Head of caudate nucleus (tissue), 42 donors: ENCODE measurements around the gene EXOC4.
"Not testable (repeated sequence)": the region's sequence is repeated elsewhere in the genome, so short reads cannot be mapped to it uniquely, and the experiment has no call there.

ENCODE experiments used
- DNase-seq, 42 donors: peaks; one replicate each; pipeline versions ENCODE4 v3.0.0 to v3.0.0-alpha.2; 2020 to 2021; ENCODE audit warnings: mixed read lengths in 7 of 42
- intact Hi-C: fragments of 100-400 bp; cut with DNase I; formaldehyde crosslinking; loops from one replicate; pipeline ENCODE4 v1.15.0; 2022

Gene EXOC4

DNA sequence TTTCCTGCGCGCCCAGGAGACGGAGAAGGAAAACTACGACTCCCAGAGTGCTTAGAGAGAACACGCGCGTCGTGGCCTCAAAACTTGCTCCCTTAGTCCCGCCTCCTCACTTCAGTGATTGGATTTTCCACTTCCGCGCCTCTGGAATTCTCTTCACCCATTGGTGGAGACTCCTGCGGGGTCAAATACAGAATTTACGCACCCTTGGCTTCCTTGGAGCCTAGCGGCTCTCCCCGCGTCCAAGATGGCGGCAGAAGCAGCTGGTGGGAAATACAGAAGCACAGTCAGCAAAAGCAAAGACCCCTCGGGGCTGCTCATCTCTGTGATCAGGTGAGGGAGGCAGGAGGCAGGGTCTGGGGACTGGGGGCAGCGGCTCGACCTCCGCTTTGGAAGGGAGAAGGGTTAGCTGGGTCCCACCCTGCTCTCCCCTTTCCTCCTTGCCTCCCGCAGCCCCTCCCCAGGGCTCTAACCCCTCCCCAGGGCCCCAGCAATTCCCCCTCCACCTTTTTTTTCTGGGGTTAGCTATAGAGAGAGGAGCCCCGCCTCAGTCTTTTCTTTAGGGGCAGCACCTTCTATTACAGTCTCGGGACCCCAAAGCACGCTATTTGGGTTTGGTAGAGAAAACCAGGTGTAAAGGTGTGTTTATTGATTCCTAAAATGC lies at the start of gene EXOC4:
TSS of gene EXOC4 (plus strand) at position 221 of the 661 bp plus-strand sequence.
- DNase-seq: peak; percentile 84 to 98 (median 95)
- intact Hi-C loops: no loop called here

- intact Hi-C loops: no loop called here
- DNase-seq: no peak
Measured at GRCh38 chr7:133203490-133203889, 49.4 kb upstream of the EXOC4 start.

- intact Hi-C loops: no loop called here
- no peak for DNase-seq
Measured at GRCh38 chr7:133207687-133208086, 45.2 kb upstream of the EXOC4 start.

DNA sequence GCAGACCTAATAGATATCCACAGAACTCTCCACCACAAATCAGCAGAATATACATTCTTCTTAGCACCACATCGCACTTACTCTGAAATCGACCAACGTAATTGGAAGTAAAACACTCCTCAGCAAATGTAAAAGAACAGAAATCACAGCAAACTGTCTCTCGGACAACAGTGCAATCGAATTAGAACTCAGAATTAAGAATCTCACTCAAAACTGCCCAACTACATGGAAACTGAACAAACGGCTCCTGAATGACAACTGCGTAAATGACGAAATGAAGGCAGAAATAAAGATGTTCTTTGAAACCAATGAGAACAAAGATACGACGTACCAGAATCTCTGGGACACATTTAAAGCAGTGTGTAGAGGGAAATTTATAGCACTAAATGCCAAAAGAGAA lies 42.1 kb upstream of the EXOC4 start:
- intact Hi-C loops, DNase-seq: not testable (repeated sequence)

- DNase-seq, intact Hi-C loops: not testable (repeated sequence)
Measured at GRCh38 chr7:133213772-133214171, 39.1 kb upstream of the EXOC4 start.

DNA sequence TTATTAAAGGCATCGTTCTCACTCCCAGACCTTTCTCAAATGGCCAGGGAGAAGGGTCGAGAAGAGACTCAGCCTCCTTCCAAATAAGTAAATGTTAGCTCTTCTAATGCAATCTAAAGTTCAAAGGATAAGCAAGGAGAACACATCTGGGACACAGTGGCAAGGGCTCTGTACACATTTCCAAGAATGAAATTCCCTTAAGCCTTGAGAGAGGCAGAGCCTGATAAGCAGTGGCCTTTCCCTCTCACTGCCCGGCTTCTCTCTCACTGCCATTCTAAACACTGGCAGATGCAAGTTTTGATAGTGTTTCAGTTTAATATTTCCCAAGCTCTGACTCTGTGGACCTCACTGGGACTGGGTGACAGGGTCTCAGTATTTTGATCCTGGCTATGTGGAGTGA lies 35.1 kb upstream of the EXOC4 start:
- no peak for DNase-seq
- intact Hi-C loops: no loop called here

DNA sequence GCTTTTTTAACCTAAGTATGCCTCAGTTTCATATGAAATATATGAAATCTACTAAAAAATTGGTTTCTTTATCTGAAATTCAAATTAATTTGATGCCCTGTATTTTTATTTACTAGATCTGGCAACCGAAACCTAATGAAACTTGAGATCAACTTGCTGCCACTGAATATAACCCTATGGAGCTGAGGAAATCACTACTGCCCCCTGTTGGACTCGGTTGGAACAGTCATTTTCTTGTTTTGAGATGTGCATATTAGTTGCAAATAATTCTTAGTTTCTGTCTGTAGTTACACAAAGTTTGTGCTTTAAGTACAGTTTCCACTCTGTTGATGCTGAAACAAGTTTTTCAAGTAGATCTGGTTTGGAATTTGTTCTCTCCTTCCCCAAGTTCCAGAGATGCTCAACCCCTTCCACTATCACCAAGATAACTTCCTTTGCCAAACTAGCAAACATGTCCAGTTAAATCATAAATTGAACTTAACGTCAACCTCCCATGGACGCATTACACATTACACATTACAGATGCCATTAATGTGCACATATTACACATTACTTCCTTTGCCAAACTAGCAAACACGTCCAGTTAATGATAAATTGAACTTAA lies 22.2 kb upstream of the EXOC4 start:
- peak in 36 of 42 donors; percentile 18 to 88 (median 61) for DNase-seq
- intact Hi-C loops: no loop called here

- intact Hi-C loops: no loop called here
Measured at GRCh38 chr7:133233142-133233541, 19.7 kb upstream of the EXOC4 start.

GRCh38 chr7:133234961-133235875 lies 17.7 kb upstream of the EXOC4 start:
- DNase-seq: no peak
- intact Hi-C loops: no loop called here

More at GRCh38 chr7:133233142-133233541, 19.7 kb upstream of the EXOC4 start:
- no peak for DNase-seq

DNA sequence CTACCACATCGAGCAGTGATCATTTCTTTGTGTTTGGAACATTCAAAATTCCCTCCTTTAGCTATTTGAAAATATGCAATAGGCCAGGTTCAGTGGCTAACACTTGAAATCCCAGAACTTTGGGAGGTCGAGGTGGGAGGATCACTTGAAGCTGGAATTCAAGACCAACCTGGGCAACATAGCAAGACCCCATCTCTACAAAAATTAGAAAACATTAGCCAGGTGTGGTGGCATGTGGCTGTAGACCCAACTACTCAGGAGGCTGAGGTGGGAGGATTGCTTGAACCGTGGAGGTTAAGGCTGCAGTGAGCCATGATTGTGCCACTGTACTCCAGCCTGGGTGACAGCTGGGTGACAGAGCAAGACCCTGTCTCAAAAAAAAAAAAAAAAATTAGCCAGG lies 15.3 kb upstream of the EXOC4 start:
- intact Hi-C loops: no loop called here
- DNase-seq: no peak

DNA sequence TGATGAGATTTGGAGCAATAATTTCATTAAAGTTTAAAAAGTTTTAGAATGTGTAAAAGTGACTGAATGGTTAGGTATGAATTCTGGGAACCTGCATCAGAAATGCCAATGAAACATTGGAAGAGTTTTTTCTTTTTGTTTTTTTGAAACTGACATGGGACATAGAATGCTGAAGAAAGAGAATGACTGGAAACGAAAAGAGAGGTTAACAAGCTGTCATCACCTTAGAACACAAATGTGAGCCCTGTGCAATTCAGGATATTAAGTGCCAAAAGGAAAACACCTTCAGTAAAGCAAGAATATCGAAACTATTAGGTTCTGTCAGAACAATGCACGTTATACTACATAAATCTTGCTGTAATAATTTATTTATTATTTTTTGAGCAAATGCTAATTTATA lies 12.6 kb upstream of the EXOC4 start:
- no peak for DNase-seq
- intact Hi-C loops: no loop called here

- no peak for DNase-seq
- intact Hi-C loops: no loop called here
Measured at GRCh38 chr7:133246558-133246957, 6.3 kb upstream of the EXOC4 start.

DNA sequence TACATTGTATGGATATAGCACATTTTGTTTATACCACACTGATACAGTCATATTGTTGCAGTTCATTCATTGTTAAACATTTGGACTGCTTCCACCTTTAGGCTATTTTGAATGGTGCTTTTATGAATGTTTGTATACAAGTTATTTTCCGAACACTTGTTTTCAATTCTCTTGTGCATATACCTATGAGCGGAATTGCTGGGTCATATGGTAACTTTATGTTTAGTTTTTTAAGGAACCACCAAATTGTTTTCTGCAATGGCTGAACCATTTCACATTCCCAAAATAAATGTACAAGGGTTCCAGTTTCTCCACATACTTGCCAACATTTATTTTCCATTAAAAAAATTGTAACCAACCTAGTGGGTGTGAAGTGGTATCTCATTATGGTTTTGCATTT lies 4.0 kb upstream of the EXOC4 start:
- intact Hi-C loops: no loop called here
- no peak for DNase-seq

GRCh38 chr7:133252506-133252857 lies 396 bp upstream of the EXOC4 start:
- intact Hi-C loops: no loop called here
- DNase-seq: no peak

DNA sequence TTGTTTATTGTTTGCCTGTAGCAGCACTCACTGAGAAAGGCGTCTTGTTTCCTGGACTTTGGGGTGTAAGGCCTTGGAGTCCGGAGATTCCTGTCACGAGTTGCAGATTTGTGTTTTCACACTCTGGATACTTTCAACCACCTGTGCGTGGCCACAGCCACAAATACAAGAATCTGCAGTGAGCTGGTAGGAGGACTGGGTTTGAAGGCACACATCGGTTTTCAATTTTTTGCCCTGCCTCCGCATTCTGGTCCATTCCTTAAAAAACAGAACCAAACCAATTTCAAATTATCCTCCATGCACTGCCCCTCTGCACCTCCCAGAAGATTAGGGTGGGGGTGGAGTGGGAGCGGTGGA lies 619 bp downstream of the EXOC4 start:
- intact Hi-C loops: no loop called here
- peak in 7 of 42 donors; percentile 3 to 43 (median 10) for DNase-seq

DNA sequence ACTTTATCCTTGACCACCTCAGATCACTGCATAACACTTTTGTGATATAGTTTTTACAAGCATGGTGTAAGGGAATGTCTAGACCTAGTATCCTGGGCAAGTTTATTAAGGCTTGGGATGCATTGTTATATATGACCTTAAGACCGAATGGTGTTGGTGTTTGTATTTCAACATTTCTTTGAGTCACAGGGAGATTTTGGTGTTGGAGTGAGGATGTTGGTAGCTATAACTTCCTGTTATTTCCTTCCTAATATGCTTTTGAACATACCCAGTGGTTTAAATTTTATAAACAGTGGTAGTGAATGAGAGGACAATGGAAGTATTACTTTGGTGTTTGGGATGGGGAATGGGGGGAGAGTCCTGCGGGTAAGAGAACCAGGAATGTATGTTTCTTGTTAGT lies 2.6 kb downstream of the EXOC4 start:
- no peak for DNase-seq
- intact Hi-C loops: no loop called here

- no peak for DNase-seq
- intact Hi-C loops: no loop called here
Measured at GRCh38 chr7:133258174-133258573, 5.3 kb downstream of the EXOC4 start.

DNA sequence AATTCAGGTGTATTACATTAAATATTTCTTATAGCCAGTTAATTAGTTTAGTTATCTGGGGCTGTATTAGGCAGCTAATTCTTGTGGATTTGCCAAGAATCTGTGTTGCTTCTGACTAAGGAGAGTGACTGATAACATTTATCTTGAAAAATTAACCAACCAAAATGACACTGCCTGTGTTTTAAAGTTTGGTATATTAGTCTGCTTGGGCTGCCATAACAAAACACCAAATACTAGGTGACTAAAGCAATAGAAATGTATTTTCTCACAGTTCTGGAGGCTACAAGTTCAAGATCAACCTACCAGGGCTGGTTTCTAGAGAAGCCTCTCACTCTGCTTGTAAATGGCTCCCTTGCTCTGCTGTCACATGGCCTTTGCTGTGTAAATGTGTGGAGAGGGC lies 12.9 kb downstream of the EXOC4 start:
- no peak for DNase-seq
- intact Hi-C loops: no loop called here

DNA sequence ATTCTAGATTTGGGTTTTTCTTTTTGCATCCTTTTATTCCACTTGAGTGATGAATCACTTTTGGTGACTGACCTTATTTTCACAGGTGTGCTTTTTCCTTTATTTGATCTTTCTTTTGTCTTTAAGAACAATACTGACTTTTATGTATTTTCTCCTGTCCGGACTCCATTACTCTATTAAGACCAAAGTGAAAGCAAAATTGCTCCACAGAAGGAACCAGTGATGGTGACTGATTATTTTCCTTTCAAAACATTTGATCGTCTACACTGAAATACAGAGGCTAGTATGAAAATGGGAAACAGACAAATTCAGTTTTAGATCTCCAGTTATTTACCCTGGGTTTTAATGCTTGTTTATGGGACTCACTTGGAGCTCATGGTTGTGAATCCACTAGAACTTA lies 15.5 kb downstream of the EXOC4 start:
- DNase-seq: no peak

GRCh38 chr7:133272336-133272735 lies 19.5 kb downstream of the EXOC4 start:
- no peak for DNase-seq

More for the DNA sequence above, 15.5 kb downstream of the EXOC4 start:
- intact Hi-C loops: no loop called here

More at GRCh38 chr7:133272336-133272735, 19.5 kb downstream of the EXOC4 start:
- intact Hi-C loops: no loop called here
